ENCODE data around the gene NAA50.

The NAA50 gene

DNA sequence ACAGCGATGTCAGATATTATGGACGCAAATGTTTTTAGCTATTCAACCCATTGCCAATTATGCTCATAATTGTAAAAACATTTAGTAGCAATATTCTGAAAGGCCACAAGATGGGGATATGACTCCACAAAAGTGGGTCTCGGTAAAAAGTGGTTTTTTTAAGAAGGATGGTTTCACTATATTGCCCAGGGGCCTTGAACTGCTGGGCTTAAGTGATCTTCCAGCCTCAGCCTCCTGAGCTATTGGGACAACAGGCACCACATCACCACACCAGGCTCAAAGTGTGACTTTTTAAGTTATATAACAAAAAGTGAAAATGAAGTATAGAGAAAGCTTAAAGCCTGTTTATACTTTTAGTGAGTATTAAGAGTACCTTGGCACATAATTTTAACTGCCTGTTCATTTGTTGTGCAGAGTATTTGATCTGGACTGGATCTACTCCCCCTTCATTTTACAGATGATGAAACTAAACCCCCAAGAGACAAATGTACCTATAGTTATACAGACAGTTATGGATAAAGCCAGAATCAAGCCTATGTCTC, 9.4 kb downstream of the NAA50 start:
- peak; percentile 79 for DNase-seq
- H3K4ac ChIP-seq (ENCODE audit: low read depth, low read length): no peak overlapping the region

DNA sequence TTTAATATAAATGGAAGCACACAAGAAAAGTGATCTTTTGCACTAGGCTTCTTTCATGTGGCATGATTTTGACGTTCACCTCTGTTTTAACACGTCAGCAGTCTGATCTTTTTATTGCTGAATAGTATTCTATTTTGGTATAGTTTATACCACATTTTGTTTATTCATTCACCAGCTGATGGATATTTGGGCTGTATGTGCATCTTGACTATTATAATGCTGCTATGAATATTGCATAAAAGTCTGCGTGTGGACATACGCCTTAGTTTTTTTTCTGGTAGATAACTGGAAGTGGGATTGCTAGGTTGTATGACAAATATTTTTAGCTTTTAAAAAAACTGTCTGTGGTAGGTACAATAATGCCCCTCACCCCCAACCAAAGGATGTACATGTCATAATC, 14.4 kb downstream of the NAA50 start:
- Histone ChIP-seq H3K9ac (ENCODE audit: low read length) (no peak overlapping the region), H2BK120ac (ENCODE audit: low read depth, low read length) (no peak overlapping the region), H3K4ac (ENCODE audit: low read depth, low read length) (no peak overlapping the region), H3K23ac (ENCODE audit: low read length) (no peak overlapping the region), H3K27ac (ENCODE audit: low read depth, low read length) (no peak overlapping the region), H3K56ac (ENCODE audit: low read length) (no peak overlapping the region), H3K79me2 (ENCODE audit: control insufficient read depth, insufficient read depth, low read length) (peaks cover 64% of the 10 kb centered on the region), H2AK5ac (ENCODE audit: low read length) (no peak overlapping the region), H3K4me3 (ENCODE audit: low read length) (no peak overlapping the region), H3K36me3 (ENCODE audit: control insufficient read depth, insufficient read depth, low read length) (no peaks in the 10 kb centered on the region), H3K27me3 (ENCODE audit: insufficient read depth, low read length, poor library complexity) (no peaks in the 10 kb centered on the region), H2BK5ac (ENCODE audit: low read length) (no peak overlapping the region), H3K4me1 (ENCODE audit: control insufficient read depth, low read depth, low read length) (no peaks in the 10 kb centered on the region), H3K79me1 (ENCODE audit: low read length) (no peaks in the 10 kb centered on the region), H3K18ac (ENCODE audit: low read length) (no peak overlapping the region), H2BK15ac (replicated peaks; ENCODE audit: low read depth) (no peak overlapping the region), H3K4me2 (ENCODE audit: low read length) (no peak overlapping the region), H4K8ac (ENCODE audit: low read depth, low read length) (no peak overlapping the region), H4K5ac (ENCODE audit: low read length) (no peak overlapping the region)
- DNase-seq: no peak
- WGBS (ENCODE audit: extremely low coverage, insufficient coverage, low lambda C conversion rate): no CpG with 5 or more reads among the region's 4 CpGs

More for the DNA sequence above, 9.4 kb downstream of the NAA50 start:
- Histone ChIP-seq H3K4me1 (ENCODE audit: control insufficient read depth, low read depth, low read length) (peaks cover 2% of the 10 kb centered on the region), H4K5ac (ENCODE audit: low read length) (no peak overlapping the region), H3K9ac (ENCODE audit: low read length) (no peak overlapping the region), H3K4me2 (ENCODE audit: low read length) (no peak overlapping the region), H3K79me1 (ENCODE audit: low read length) (peaks cover 4% of the 10 kb centered on the region), H2BK5ac (ENCODE audit: low read length) (no peak overlapping the region), H3K79me2 (ENCODE audit: control insufficient read depth, insufficient read depth, low read length) (peaks cover 79% of the 10 kb centered on the region), H2BK120ac (ENCODE audit: low read depth, low read length) (no peak overlapping the region), H2AK5ac (ENCODE audit: low read length) (no peak overlapping the region), H3K56ac (ENCODE audit: low read length) (no peak overlapping the region), H4K8ac (ENCODE audit: low read depth, low read length) (no peak overlapping the region), H2BK15ac (replicated peaks; ENCODE audit: low read depth) (no peak overlapping the region), H3K27ac (ENCODE audit: low read depth, low read length) (no peak overlapping the region), H3K18ac (ENCODE audit: low read length) (no peak overlapping the region), H3K4me3 (ENCODE audit: low read length) (no peak overlapping the region), H3K23ac (ENCODE audit: low read length) (no peak overlapping the region), H3K27me3 (ENCODE audit: insufficient read depth, low read length, poor library complexity) (no peaks in the 10 kb centered on the region), H3K36me3 (ENCODE audit: control insufficient read depth, insufficient read depth, low read length) (no peaks in the 10 kb centered on the region)
- no CpG with 5 or more reads among the region's 3 CpGs for WGBS (ENCODE audit: extremely low coverage, insufficient coverage, low lambda C conversion rate)

- no peak overlapping the region for H2BK5ac ChIP-seq (ENCODE audit: low read length)
- H3K36me3 ChIP-seq (ENCODE audit: control insufficient read depth, insufficient read depth, low read length): no peaks in the 10 kb centered on the region
- H2AK5ac ChIP-seq (ENCODE audit: low read length): no peak overlapping the region
- DNase-seq: no peak
- no peak overlapping the region for H3K4ac ChIP-seq (ENCODE audit: low read depth, low read length)
- H4K5ac ChIP-seq (ENCODE audit: low read length): no peak overlapping the region
- H3K79me2 ChIP-seq (ENCODE audit: control insufficient read depth, insufficient read depth, low read length): peaks cover 54% of the 10 kb centered on the region
- no peak overlapping the region for H3K4me2 ChIP-seq (ENCODE audit: low read length)
- H4K8ac ChIP-seq (ENCODE audit: low read depth, low read length): no peak overlapping the region
- no peak overlapping the region for H3K18ac ChIP-seq (ENCODE audit: low read length)
- no peak overlapping the region for H3K23ac ChIP-seq (ENCODE audit: low read length)
- no peak overlapping the region for H2BK120ac ChIP-seq (ENCODE audit: low read depth, low read length)
- H3K27me3 ChIP-seq (ENCODE audit: insufficient read depth, low read length, poor library complexity): no peaks in the 10 kb centered on the region
- no peak overlapping the region for H2BK15ac ChIP-seq (replicated peaks; ENCODE audit: low read depth)
- no peak overlapping the region for H3K4me3 ChIP-seq (ENCODE audit: low read length)
- H3K4me1 ChIP-seq (ENCODE audit: control insufficient read depth, low read depth, low read length): no peaks in the 10 kb centered on the region
- no peak overlapping the region for H3K9ac ChIP-seq (ENCODE audit: low read length)
- no peak overlapping the region for H3K27ac ChIP-seq (ENCODE audit: low read depth, low read length)
- H3K56ac ChIP-seq (ENCODE audit: low read length): no peak overlapping the region
- no CpG with 5 or more reads among the region's 1 CpG for WGBS (ENCODE audit: extremely low coverage, insufficient coverage, low lambda C conversion rate)
- H3K79me1 ChIP-seq (ENCODE audit: low read length): no peaks in the 10 kb centered on the region
Observed at GRCh38 chr3:113730550-113730949, 15.5 kb downstream of the NAA50 start.

DNA sequence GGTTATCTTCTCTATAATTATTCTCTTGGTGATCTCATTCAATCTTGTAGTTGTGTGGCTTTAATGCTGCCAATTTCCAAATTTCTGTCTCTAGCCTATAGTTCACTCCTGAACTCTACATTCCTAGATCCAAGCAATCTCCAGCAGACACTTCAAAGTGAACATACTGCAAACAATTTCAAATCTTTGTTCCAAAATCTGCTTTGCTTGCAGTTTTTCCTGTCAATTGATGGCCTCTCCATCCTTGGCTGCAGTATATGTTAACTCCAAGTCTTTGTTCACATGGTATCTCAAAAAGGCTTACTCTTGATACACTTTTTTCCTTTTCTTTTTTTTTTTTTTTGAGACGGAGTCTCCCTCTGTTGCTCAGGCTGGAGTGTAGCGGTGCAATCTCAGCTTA, 17.4 kb downstream of the NAA50 start:
- Histone ChIP-seq H3K9ac (ENCODE audit: low read length) (no peak overlapping the region), H3K18ac (ENCODE audit: low read length) (no peak overlapping the region), H3K27me3 (ENCODE audit: insufficient read depth, low read length, poor library complexity) (no peaks in the 10 kb centered on the region), H3K4me3 (ENCODE audit: low read length) (no peak overlapping the region), H3K36me3 (ENCODE audit: control insufficient read depth, insufficient read depth, low read length) (no peaks in the 10 kb centered on the region), H4K8ac (ENCODE audit: low read depth, low read length) (no peak overlapping the region), H4K5ac (ENCODE audit: low read length) (no peak overlapping the region), H3K27ac (ENCODE audit: low read depth, low read length) (no peak overlapping the region), H3K4me1 (ENCODE audit: control insufficient read depth, low read depth, low read length) (no peaks in the 10 kb centered on the region), H3K4ac (ENCODE audit: low read depth, low read length) (no peak overlapping the region), H3K79me2 (ENCODE audit: control insufficient read depth, insufficient read depth, low read length) (peaks cover 45% of the 10 kb centered on the region), H2BK120ac (ENCODE audit: low read depth, low read length) (no peak overlapping the region), H3K56ac (ENCODE audit: low read length) (no peak overlapping the region), H3K23ac (ENCODE audit: low read length) (no peak overlapping the region), H2AK5ac (ENCODE audit: low read length) (no peak overlapping the region), H3K79me1 (ENCODE audit: low read length) (no peaks in the 10 kb centered on the region), H2BK15ac (replicated peaks; ENCODE audit: low read depth) (no peak overlapping the region), H3K4me2 (ENCODE audit: low read length) (no peak overlapping the region), H2BK5ac (ENCODE audit: low read length) (no peak overlapping the region)
- WGBS (ENCODE audit: extremely low coverage, insufficient coverage, low lambda C conversion rate): no CpG with 5 or more reads among the region's 2 CpGs
- DNase-seq: no peak

DNA sequence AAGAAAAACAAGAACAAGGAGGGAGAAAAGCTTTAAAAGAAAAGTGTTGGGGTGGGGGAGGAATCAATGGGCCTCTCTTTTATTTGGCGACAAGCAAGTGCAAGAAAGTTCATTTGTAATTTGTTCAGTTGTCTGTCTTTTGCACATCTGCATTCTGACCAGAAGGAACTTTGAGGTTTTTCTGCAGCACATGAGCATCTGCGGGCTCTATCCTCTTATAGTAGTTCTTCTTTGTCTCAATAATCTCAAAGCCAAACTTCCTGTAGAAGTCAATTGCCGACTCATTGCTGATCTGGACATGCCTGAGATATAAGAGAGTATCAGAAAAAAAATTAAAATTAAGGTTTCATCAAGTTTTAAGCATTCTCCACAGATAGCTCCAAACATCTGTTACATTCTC, 24.4 kb downstream of the NAA50 start:
- H3K27ac ChIP-seq (ENCODE audit: low read depth, low read length): no peak overlapping the region
- no CpG with 5 or more reads among the region's 3 CpGs for WGBS (ENCODE audit: extremely low coverage, insufficient coverage, low lambda C conversion rate)
- no peak overlapping the region for H3K4me2 ChIP-seq (ENCODE audit: low read length)
- H3K18ac ChIP-seq (ENCODE audit: low read length): no peak overlapping the region
- no peaks in the 10 kb centered on the region for H3K4me1 ChIP-seq (ENCODE audit: control insufficient read depth, low read depth, low read length)
- no peak overlapping the region for H3K4me3 ChIP-seq (ENCODE audit: low read length)
- no peak overlapping the region for H3K23ac ChIP-seq (ENCODE audit: low read length)
- no peak overlapping the region for H3K56ac ChIP-seq (ENCODE audit: low read length)
- H2BK5ac ChIP-seq (ENCODE audit: low read length): no peak overlapping the region
- H3K79me2 ChIP-seq (ENCODE audit: control insufficient read depth, insufficient read depth, low read length): peaks cover 6% of the 10 kb centered on the region
- H3K27me3 ChIP-seq (ENCODE audit: insufficient read depth, low read length, poor library complexity): no peaks in the 10 kb centered on the region
- no peak overlapping the region for H3K9ac ChIP-seq (ENCODE audit: low read length)
- no peak overlapping the region for H2AK5ac ChIP-seq (ENCODE audit: low read length)
- H2BK15ac ChIP-seq (replicated peaks; ENCODE audit: low read depth): no peak overlapping the region
- no peak overlapping the region for H2BK120ac ChIP-seq (ENCODE audit: low read depth, low read length)
- no peak for DNase-seq
- peaks cover 3% of the 10 kb centered on the region for H3K79me1 ChIP-seq (ENCODE audit: low read length)
- no peaks in the 10 kb centered on the region for H3K36me3 ChIP-seq (ENCODE audit: control insufficient read depth, insufficient read depth, low read length)
- no peak overlapping the region for H4K8ac ChIP-seq (ENCODE audit: low read depth, low read length)
- no peak overlapping the region for H3K4ac ChIP-seq (ENCODE audit: low read depth, low read length)
- no peak overlapping the region for H4K5ac ChIP-seq (ENCODE audit: low read length)

DNA sequence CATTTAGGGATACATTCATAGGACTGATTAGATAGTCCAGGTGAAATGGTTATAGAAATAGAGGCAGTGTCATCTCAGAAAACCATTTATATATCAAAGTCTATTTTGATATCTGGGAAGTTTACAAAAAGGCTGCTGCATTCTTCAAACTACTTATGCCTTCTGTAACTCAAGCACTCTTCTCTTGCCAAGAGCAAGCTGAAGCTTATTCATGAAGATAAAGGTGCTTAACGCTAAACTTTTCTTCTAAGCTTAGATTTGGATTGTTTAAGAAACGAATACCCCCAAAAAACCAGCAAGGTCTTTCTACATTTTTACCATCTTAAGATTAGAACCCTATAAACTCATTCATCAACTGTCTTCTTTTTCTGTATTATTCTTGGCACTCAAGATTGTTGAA, 26.3 kb downstream of the NAA50 start:
- no peak overlapping the region for H3K27ac ChIP-seq (ENCODE audit: low read depth, low read length)
- WGBS (ENCODE audit: extremely low coverage, insufficient coverage, low lambda C conversion rate): no CpG with 5 or more reads among the region's 2 CpGs
- H3K56ac ChIP-seq (ENCODE audit: low read length): no peak overlapping the region
- no peaks in the 10 kb centered on the region for H3K4me1 ChIP-seq (ENCODE audit: control insufficient read depth, low read depth, low read length)
- H3K27me3 ChIP-seq (ENCODE audit: insufficient read depth, low read length, poor library complexity): no peaks in the 10 kb centered on the region
- H3K79me1 ChIP-seq (ENCODE audit: low read length): peaks cover 3% of the 10 kb centered on the region
- H2BK15ac ChIP-seq (replicated peaks; ENCODE audit: low read depth): no peak overlapping the region
- no peak overlapping the region for H3K4ac ChIP-seq (ENCODE audit: low read depth, low read length)
- no peak for DNase-seq
- H2BK5ac ChIP-seq (ENCODE audit: low read length): no peak overlapping the region
- no peak overlapping the region for H3K4me2 ChIP-seq (ENCODE audit: low read length)
- H3K4me3 ChIP-seq (ENCODE audit: low read length): no peak overlapping the region
- H4K5ac ChIP-seq (ENCODE audit: low read length): no peak overlapping the region
- peaks cover 2% of the 10 kb centered on the region for H3K79me2 ChIP-seq (ENCODE audit: control insufficient read depth, insufficient read depth, low read length)
- no peak overlapping the region for H3K18ac ChIP-seq (ENCODE audit: low read length)
- no peak overlapping the region for H2AK5ac ChIP-seq (ENCODE audit: low read length)
- no peak overlapping the region for H3K23ac ChIP-seq (ENCODE audit: low read length)
- no peak overlapping the region for H4K8ac ChIP-seq (ENCODE audit: low read depth, low read length)
- H2BK120ac ChIP-seq (ENCODE audit: low read depth, low read length): no peak overlapping the region
- no peak overlapping the region for H3K9ac ChIP-seq (ENCODE audit: low read length)
- H3K36me3 ChIP-seq (ENCODE audit: control insufficient read depth, insufficient read depth, low read length): no peaks in the 10 kb centered on the region
